HEK293 (cell line): ENCODE measurements around the gene DDX54.

ENCODE experiments used
- CTCF ChIA-PET: fragments of 350-600 bp; formaldehyde crosslinking; extraction: SDS; loops from one replicate; lab custom pipeline; 2021; ENCODE audit warnings: antibody characterized with exemption; lab: Yijun Ruan, JAX
- POLR2A ChIA-PET: fragments of 300-600 bp; formaldehyde crosslinking; extraction: SDS; loops from one replicate; lab custom pipeline; 2020; ENCODE audit warnings: antibody characterized with exemption, inconsistent platforms; lab: Yijun Ruan, JAX
- H3K27ac ChIP-seq: fragments of 200-500 bp; sonication (Bioruptor generic); 2 replicates; pipeline ENCODE4 v1.5.1; 2014; ENCODE audit warnings: low read depth, low read length, control low read depth, inconsistent platforms; ENCODE audit errors: extremely low read depth
- H3K36me3 ChIP-seq, 2 experiments: fragments of 200-500 bp in 1 of 2; sonication (Bioruptor generic) in 1 of 2; 1 replicate in 1 of 2; 2 replicates in 1 of 2; pipeline ENCODE4 v1.5.1; 2014 to 2017; ENCODE audit warnings: inconsistent platforms in 2 of 2, low read length in 2 of 2; ENCODE audit not compliant: control insufficient read depth in 2 of 2, insufficient read depth in 1 of 2
- H3K4me1 ChIP-seq: fragments of 200-500 bp; sonication (Bioruptor generic); 2 replicates; pipeline ENCODE4 v1.5.1; 2014; ENCODE audit warnings: mild to moderate bottlenecking, low read length, inconsistent platforms; ENCODE audit not compliant: control insufficient read depth, insufficient read depth
- H3K4me3 ChIP-seq: 2 replicates; pipeline ENCODE4 v1.5.1; 2011; ENCODE audit warnings: low read depth, mild to moderate bottlenecking, control low read depth, low read length, moderate library complexity
- H3K9me3 ChIP-seq: fragments of 200-500 bp; sonication (Bioruptor generic); 2 replicates; pipeline ENCODE4 v1.5.1; 2014; ENCODE audit warnings: low read depth, low read length, inconsistent platforms; ENCODE audit not compliant: control insufficient read depth, insufficient read depth
- EGR2 ChIP-seq: fragments of 450-650 bp; formaldehyde crosslinking; IDR thresholded peaks from 2 replicates; pipeline ENCODE4 v1.5.1; 2016; ENCODE audit warnings: low read depth, missing biosample characterization, missing genetic modification characterization
- GLIS1 ChIP-seq: fragments of 450-650 bp; formaldehyde crosslinking; IDR thresholded peaks from 2 replicates; pipeline ENCODE4 v1.5.1; 2016; ENCODE audit warnings: missing biosample characterization, missing genetic modification characterization
- HOXC10 ChIP-seq: sonication (generic); formaldehyde crosslinking; IDR thresholded peaks from 2 replicates; pipeline ENCODE4 v1.8.1; 2023; ENCODE audit warnings: mild to moderate bottlenecking, missing genetic modification reagents
- RBAK ChIP-seq: fragments of 450-650 bp; formaldehyde crosslinking; IDR thresholded peaks from 2 replicates; pipeline ENCODE4 v1.5.1; 2016; ENCODE audit warnings: missing biosample characterization, missing genetic modification characterization
- SCRT2 ChIP-seq: fragments of 450-650 bp; formaldehyde crosslinking; IDR thresholded peaks from 2 replicates; pipeline ENCODE4 v1.5.1; 2016; ENCODE audit warnings: missing biosample characterization, missing genetic modification characterization
- ZBTB17 ChIP-seq: fragments of 450-650 bp; formaldehyde crosslinking; IDR thresholded peaks from 2 replicates; pipeline ENCODE4 v1.5.1; 2016; ENCODE audit warnings: missing biosample characterization, missing genetic modification characterization
- ZFHX2 ChIP-seq: fragments of 450-650 bp; formaldehyde crosslinking; conservative IDR thresholded peaks from 2 replicates; pipeline ENCODE4 v1.5.1; 2016; ENCODE audit warnings: missing biosample characterization, missing genetic modification characterization
- ZFP41 ChIP-seq: fragments of 450-650 bp; formaldehyde crosslinking; IDR thresholded peaks from 2 replicates; pipeline ENCODE4 v1.5.1; 2016; ENCODE audit warnings: missing biosample characterization, missing genetic modification characterization, borderline replicate concordance
- ZIC2 ChIP-seq: fragments of 450-650 bp; formaldehyde crosslinking; IDR thresholded peaks from 2 replicates; pipeline ENCODE4 v1.5.1; 2016; ENCODE audit warnings: missing biosample characterization, missing genetic modification characterization
- ZNF16 ChIP-seq: fragments of 450-650 bp; formaldehyde crosslinking; IDR thresholded peaks from 2 replicates; pipeline ENCODE4 v1.5.1; 2016; ENCODE audit warnings: low read depth, missing biosample characterization, missing genetic modification characterization
- ZNF19 ChIP-seq: fragments of 450-650 bp; formaldehyde crosslinking; IDR thresholded peaks from 2 replicates; pipeline ENCODE4; 2016; ENCODE audit warnings: missing biosample characterization, missing genetic modification characterization, low read depth
- ZNF37A ChIP-seq: fragments of 450-650 bp; IDR thresholded peaks from 2 replicates; pipeline ENCODE4 v1.5.1; 2018; ENCODE audit warnings: missing biosample characterization, missing genetic modification characterization
- ZNF423 ChIP-seq: fragments of 450-650 bp; formaldehyde crosslinking; IDR thresholded peaks from 2 replicates; pipeline ENCODE4 v1.5.1; 2016; ENCODE audit warnings: missing biosample characterization, missing genetic modification characterization
- ZNF426 ChIP-seq: fragments of 450-650 bp; formaldehyde crosslinking; IDR thresholded peaks from 2 replicates; pipeline ENCODE4 v1.5.1; 2017; ENCODE audit warnings: missing biosample characterization, missing genetic modification characterization, mild to moderate bottlenecking, inconsistent platforms, moderate library complexity
- ZNF529 ChIP-seq: fragments of 450-650 bp; formaldehyde crosslinking; IDR thresholded peaks from 2 replicates; pipeline ENCODE4 v1.5.1; 2017; ENCODE audit warnings: missing genetic modification characterization, missing biosample characterization; ENCODE audit not compliant: insufficient replicate concordance
- ZNF600 ChIP-seq: fragments of 450-650 bp; formaldehyde crosslinking; IDR thresholded peaks from 2 replicates; pipeline ENCODE4 v1.5.1; 2016; ENCODE audit warnings: missing biosample characterization, missing genetic modification characterization
- ZNF629 ChIP-seq: fragments of 450-650 bp; formaldehyde crosslinking; IDR thresholded peaks from 2 replicates; pipeline ENCODE4 v1.5.1; 2017; ENCODE audit warnings: missing biosample characterization, missing genetic modification characterization
- ZNF777 ChIP-seq: fragments of 450-650 bp; formaldehyde crosslinking; IDR thresholded peaks from 2 replicates; pipeline ENCODE4 v1.5.1; 2017; ENCODE audit warnings: missing biosample characterization, missing genetic modification characterization, borderline replicate concordance
- ZSCAN23 ChIP-seq: fragments of 450-650 bp; formaldehyde crosslinking; IDR thresholded peaks from 2 replicates; pipeline ENCODE4 v1.5.1; 2016; ENCODE audit warnings: missing biosample characterization, missing genetic modification characterization
- TF ChIP-seq, protein P1 (sequence below): fragments of 450-650 bp; formaldehyde crosslinking; IDR thresholded peaks from 2 replicates; pipeline ENCODE4 v1.5.1; 2016; ENCODE audit warnings: missing biosample characterization, missing genetic modification characterization
- TF ChIP-seq, protein P2 (sequence below): fragments of 450-650 bp; formaldehyde crosslinking; IDR thresholded peaks from 2 replicates; pipeline ENCODE4 v1.5.1; 2016; ENCODE audit warnings: missing biosample characterization, missing genetic modification characterization
- TF ChIP-seq, protein P3 (sequence below): fragments of 450-650 bp; IDR thresholded peaks from 2 replicates; pipeline ENCODE4 v1.5.1; 2018; ENCODE audit warnings: missing biosample characterization, mild to moderate bottlenecking, missing genetic modification characterization

DDX54 gene

DNA sequence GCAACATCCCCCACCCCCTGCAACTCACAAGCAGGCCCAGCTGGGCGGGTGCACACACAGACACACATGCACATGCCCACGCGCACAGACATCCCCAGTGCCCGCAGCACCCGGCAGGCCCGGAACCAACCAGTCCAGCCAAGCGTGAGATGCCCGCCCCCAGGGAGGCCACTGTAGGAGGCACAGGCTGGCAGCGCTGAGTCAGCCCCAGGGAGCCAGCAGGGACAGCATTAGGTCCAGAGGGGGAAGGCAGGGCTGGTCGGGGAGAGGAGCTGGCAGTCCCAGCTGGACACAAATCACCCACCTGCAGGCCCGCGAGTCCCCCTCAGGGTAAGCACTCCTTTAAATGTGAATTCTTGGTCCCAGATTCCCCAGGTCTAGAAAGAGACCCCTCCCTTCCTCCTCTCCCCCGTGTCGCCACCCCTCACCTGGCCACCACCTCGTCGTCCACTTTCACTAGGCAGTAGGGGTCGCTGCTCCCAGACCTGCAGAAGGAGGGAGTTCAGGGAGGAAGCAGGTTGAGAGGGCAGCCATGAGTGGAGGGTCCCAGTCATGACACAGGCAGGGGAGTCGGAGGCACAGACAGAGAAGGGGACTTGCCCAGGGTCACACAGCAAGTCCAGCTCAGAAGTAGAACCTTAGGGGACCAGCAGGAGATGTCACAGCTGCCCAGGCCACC, 54.7 kb downstream of the DDX54 start (continued):
- TF ChIP-seq ZNF423: no peak
- no peak for TF ChIP-seq ZNF37A (tag by site-specific recombination)
- TF ChIP-seq GLIS1 (tag by site-specific recombination): 0 out of 2 replicates have a peak, but pooled peaks have one; percentile 18
- TF ChIP-seq ZBTB17 (tag by site-specific recombination): no peak
- TF ChIP-seq, protein P1, sequence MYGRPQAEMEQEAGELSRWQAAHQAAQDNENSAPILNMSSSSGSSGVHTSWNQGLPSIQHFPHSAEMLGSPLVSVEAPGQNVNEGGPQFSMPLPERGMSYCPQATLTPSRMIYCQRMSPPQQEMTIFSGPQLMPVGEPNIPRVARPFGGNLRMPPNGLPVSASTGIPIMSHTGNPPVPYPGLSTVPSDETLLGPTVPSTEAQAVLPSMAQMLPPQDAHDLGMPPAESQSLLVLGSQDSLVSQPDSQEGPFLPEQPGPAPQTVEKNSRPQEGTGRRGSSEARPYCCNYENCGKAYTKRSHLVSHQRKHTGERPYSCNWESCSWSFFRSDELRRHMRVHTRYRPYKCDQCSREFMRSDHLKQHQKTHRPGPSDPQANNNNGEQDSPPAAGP: no peak
- TF ChIP-seq ZNF600: no peak
- TF ChIP-seq ZNF629: no peak
- TF ChIP-seq, protein P2, sequence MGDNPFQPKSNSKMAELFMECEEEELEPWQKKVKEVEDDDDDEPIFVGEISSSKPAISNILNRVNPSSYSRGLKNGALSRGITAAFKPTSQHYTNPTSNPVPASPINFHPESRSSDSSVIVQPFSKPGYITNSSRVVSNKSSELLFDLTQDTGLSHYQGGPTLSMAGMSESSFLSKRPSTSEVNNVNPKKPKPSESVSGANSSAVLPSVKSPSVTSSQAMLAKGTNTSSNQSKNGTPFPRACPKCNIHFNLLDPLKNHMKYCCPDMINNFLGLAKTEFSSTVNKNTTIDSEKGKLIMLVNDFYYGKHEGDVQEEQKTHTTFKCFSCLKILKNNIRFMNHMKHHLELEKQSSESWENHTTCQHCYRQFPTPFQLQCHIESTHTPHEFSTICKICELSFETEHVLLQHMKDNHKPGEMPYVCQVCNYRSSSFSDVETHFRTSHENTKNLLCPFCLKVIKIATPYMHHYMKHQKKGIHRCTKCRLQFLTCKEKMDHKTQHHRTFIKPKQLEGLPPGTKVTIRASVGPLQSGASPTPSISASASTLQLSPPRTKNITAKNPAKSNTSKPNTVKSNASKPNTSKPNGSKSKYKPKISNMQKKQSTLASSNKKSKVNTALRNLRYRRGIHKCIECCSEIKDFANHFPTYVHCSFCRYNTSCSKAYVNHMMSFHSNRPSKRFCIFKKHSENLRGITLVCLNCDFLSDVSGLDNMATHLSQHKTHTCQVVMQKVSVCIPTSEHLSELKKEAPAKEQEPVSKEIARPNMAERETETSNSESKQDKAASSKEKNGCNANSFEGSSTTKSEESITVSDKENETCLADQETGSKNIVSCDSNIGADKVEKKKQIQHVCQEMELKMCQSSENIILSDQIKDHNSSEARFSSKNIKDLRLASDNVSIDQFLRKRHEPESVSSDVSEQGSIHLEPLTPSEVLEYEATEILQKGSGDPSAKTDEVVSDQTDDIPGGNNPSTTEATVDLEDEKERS (tag by site-specific recombination): no peak
- TF ChIP-seq ZNF426 (tag by site-specific recombination): no peak
- TF ChIP-seq EGR2 (tag by site-specific recombination): peak; percentile 61
- TF ChIP-seq RBAK (tag by site-specific recombination): no peak
- no peak for TF ChIP-seq ZNF777 (tag by site-specific recombination)
- TF ChIP-seq ZSCAN23 (tag by site-specific recombination): no peak
- TF ChIP-seq ZFP41 (tag by site-specific recombination): no peak
- no peak for TF ChIP-seq ZNF19 (tag by site-specific recombination)
- no peak for TF ChIP-seq HOXC10 (CRISPR knock-in tag)
- peak; percentile 75 for TF ChIP-seq ZFHX2 (tag by site-specific recombination)
- TF ChIP-seq, protein P3, sequence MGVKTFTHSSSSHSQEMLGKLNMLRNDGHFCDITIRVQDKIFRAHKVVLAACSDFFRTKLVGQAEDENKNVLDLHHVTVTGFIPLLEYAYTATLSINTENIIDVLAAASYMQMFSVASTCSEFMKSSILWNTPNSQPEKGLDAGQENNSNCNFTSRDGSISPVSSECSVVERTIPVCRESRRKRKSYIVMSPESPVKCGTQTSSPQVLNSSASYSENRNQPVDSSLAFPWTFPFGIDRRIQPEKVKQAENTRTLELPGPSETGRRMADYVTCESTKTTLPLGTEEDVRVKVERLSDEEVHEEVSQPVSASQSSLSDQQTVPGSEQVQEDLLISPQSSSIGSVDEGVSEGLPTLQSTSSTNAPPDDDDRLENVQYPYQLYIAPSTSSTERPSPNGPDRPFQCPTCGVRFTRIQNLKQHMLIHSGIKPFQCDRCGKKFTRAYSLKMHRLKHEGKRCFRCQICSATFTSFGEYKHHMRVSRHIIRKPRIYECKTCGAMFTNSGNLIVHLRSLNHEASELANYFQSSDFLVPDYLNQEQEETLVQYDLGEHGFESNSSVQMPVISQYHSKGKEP: no peak
- TF ChIP-seq ZIC2 (tag by site-specific recombination): peak; percentile 78
- TF ChIP-seq, all 188 proteins: peak for 8

DNA sequence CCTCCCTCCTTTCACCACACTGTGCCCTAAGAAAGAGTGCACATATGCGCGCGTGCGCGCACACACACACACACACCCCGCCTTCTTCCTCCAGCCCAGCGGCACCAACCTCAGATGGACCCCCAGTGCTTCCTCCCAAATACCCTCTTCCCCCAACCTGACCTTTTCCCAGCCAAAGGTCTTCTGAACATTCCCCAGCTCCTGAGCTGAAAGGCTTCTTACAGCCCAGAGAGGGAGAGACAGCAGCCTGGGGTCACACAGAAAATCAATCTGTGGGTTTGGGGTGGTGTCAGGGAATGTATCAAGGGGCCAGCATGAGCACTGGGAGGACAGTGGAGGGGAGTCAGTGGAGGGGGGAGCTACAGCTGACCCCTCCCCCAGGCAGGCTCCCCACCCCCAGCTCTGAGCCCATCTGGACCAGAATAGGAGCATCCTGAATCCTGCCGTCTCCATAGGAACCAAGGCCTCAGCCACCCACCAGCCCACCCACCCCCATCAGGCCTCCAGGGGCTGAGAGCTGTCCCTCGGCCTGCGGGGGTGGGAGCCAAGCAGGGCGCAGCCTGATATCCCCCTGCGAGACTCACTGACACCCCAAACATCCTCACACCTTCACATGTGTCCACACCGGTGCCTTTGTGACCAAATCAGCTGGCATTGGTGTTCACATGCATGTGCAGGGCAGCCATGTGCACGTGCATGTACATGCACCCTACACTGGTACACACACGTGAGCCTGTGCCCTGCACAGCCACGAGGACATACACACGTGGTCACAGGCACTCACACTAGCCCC, 55.4 kb downstream of the DDX54 start:
- H3K4me3 ChIP-seq: no peak overlapping the region
- ChIA-PET POLR2A (no interaction called here), CTCF (interaction anchor here (0.5 to 1.7 kb wide), 9 partner anchors 9 to 448 kb away, joined by 3 to 7 read pairs (median 3); no protein-coding TSS in a partner anchor)
- H3K9me3 ChIP-seq: no peaks in the 10 kb centered on the region
- H3K27ac ChIP-seq: no peak overlapping the region
- TF ChIP-seq ZNF16 (tag by site-specific recombination): no peak
- TF ChIP-seq ZNF529 (tag by site-specific recombination): no peak
- peak; percentile 16; the same call in 1 of the 2 replicates for TF ChIP-seq SCRT2
- no peaks in the 10 kb centered on the region for H3K36me3 ChIP-seq
- peaks cover 2% of the 10 kb centered on the region; the same call in 1 of the 2 replicates for H3K4me1 ChIP-seq
